GM19468 (cell line): Measurements from ENCODE around the gene CC2D2B.
A peak's percentile ranks its signal among the peaks of the same experiment; 100 is the strongest.
"Not testable (repeated sequence)": the region's sequence is repeated elsewhere in the genome, so short reads cannot be mapped to it uniquely, and the experiment has no call there.

Source experiments
- ATAC-seq: cut with Tn5 transposase; IDR thresholded peaks from one replicate; pipeline ENCODE4 v1.9.1; 2021; ENCODE audit warnings: mild to moderate bottlenecking, moderate library complexity, moderate number of reproducible peaks; ENCODE audit not compliant: unreplicated experiment; ENCODE audit errors: extremely low read depth

CC2D2B gene

GRCh38 chr10:95907456-95908253, at the start of gene CC2D2B:
Gene CC2D2B (plus strand): TSS chr10:95907975. CDS start chr10:95911324, 3,349 bp downstream.
- ATAC-seq: peak; percentile 71

- ATAC-seq: no peak
These were observed 47.4 kb upstream of the CC2D2B start for GRCh38 chr10:95860166-95860940.

- no peak for ATAC-seq
These were observed 46.4 kb upstream of the CC2D2B start for GRCh38 chr10:95861386-95861785.

- peak; percentile 79 for ATAC-seq
These were observed 42.6 kb upstream of the CC2D2B start for GRCh38 chr10:95864906-95865813.

GRCh38 chr10:95865814-95866466, 41.8 kb upstream of the CC2D2B start:
- ATAC-seq: no peak

GRCh38 chr10:95866467-95866842, 41.3 kb upstream of the CC2D2B start:
- no peak for ATAC-seq

GRCh38 chr10:95867866-95868265, 39.9 kb upstream of the CC2D2B start:
- no peak for ATAC-seq

GRCh38 chr10:95872158-95872711, 35.5 kb upstream of the CC2D2B start:
- no peak for ATAC-seq

GRCh38 chr10:95873139-95873538, 34.6 kb upstream of the CC2D2B start:
- ATAC-seq: no peak

GRCh38 chr10:95873651-95874050, 34.1 kb upstream of the CC2D2B start:
- no peak for ATAC-seq

- ATAC-seq: not testable (repeated sequence)
These were observed 33.0 kb upstream of the CC2D2B start for GRCh38 chr10:95874783-95875182.

- ATAC-seq: no peak
These were observed 31.0 kb upstream of the CC2D2B start for GRCh38 chr10:95876756-95877155.

GRCh38 chr10:95877881-95878280, 29.9 kb upstream of the CC2D2B start:
- no peak for ATAC-seq

- no peak for ATAC-seq
These were observed 27.1 kb upstream of the CC2D2B start for GRCh38 chr10:95880704-95881103.

- ATAC-seq: no peak
These were observed 26.5 kb upstream of the CC2D2B start for GRCh38 chr10:95881316-95881715.

GRCh38 chr10:95889830-95890229, 17.9 kb upstream of the CC2D2B start:
- no peak for ATAC-seq

GRCh38 chr10:95896071-95896850, 11.5 kb upstream of the CC2D2B start:
- no peak for ATAC-seq

GRCh38 chr10:95905897-95906580, 1.7 kb upstream of the CC2D2B start:
- ATAC-seq: not testable (repeated sequence)
